AG09319 (cell line): Measurements from ENCODE around the gene C3orf22.

ENCODE experiments used
- DNase-seq: peaks from one replicate; pipeline ENCODE4 v3.0.0-alpha.2; 2010; ENCODE audit warnings: low read depth; ENCODE audit errors: extremely low read depth
- TF ChIP-seq, protein P1 (sequence below): IDR thresholded peaks from 2 replicates; pipeline ENCODE4 v1.5.1; 2011; ENCODE audit warnings: low read depth, mild to moderate bottlenecking, inconsistent platforms, low read length, moderate library complexity

Gene C3orf22

DNA sequence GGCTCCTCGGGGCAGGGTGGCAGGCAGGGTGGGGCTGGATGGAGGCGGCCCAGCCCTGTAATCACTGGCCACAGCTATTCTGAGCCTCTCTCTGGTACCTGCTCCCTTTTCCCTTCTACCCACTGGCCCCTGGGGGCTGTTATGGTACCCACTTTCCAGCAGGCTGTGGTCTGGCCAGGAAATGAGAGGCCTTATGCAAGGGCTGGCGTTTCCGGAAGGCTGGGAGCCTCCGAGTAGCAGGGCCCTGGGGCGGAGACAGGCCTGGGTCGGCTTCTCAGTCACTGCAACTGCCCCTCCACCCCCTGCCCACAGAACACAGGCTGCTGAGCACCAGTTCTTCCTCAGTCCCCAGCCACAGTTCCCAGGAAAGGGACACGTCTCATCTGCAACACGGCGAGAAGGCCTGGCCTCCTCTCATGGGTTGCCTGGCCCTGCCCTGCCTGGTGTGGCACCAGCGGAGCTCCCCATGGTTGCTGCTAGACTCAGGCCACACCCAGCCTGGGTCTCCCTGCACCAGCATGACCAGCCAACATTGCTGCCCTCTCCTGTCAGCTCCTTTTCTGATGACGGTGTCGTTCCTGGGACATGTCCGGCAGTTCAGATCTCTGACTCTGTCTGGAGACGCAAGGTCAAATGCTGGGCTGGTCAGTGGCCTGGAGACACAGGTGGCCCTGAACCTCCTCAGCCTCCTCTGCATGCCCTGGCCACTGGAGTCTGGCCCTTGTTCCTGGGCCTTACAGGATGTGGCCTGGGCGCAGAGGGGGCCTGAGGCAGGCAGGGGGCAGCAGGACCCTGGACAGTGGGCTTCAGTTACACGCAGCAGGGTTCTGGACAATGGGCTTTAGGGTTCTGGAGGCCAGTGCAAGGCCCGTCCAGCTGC is 28.3 kb downstream of the C3orf22 start:
- DNase-seq = no peak
- TF ChIP-seq, protein P1, sequence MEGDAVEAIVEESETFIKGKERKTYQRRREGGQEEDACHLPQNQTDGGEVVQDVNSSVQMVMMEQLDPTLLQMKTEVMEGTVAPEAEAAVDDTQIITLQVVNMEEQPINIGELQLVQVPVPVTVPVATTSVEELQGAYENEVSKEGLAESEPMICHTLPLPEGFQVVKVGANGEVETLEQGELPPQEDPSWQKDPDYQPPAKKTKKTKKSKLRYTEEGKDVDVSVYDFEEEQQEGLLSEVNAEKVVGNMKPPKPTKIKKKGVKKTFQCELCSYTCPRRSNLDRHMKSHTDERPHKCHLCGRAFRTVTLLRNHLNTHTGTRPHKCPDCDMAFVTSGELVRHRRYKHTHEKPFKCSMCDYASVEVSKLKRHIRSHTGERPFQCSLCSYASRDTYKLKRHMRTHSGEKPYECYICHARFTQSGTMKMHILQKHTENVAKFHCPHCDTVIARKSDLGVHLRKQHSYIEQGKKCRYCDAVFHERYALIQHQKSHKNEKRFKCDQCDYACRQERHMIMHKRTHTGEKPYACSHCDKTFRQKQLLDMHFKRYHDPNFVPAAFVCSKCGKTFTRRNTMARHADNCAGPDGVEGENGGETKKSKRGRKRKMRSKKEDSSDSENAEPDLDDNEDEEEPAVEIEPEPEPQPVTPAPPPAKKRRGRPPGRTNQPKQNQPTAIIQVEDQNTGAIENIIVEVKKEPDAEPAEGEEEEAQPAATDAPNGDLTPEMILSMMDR = no peak

DNA sequence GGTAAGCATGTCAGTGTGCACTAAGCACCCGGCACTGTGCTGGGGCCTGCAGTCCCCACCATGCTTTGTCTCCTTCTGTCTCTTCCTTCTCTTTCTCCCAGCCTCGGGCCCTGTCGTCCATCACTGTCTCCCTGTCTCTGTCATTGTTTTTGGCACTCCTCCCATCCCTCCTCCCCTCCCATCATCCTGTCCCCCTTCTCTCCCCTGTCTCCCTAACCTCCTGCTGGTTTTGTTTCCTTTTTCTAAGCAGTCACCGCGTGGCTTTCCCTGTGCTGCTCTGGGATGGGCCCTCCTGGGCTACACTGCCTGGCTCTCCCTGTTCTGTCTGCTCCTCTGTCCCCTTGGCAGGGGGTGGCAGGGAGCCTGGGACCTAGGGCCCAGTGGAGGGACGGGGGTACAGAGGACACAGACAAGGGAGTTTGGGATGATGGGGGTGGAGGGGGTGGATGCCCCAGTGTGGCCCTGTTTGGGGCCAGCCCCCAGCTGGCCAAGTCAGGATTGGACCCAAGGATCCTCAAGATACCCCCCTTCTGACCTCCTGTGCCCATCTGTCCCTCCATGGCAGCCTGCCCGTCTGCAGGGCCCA is 29.1 kb downstream of the C3orf22 start:
- TF ChIP-seq, protein P1 = no peak
- no peak for DNase-seq

DNA sequence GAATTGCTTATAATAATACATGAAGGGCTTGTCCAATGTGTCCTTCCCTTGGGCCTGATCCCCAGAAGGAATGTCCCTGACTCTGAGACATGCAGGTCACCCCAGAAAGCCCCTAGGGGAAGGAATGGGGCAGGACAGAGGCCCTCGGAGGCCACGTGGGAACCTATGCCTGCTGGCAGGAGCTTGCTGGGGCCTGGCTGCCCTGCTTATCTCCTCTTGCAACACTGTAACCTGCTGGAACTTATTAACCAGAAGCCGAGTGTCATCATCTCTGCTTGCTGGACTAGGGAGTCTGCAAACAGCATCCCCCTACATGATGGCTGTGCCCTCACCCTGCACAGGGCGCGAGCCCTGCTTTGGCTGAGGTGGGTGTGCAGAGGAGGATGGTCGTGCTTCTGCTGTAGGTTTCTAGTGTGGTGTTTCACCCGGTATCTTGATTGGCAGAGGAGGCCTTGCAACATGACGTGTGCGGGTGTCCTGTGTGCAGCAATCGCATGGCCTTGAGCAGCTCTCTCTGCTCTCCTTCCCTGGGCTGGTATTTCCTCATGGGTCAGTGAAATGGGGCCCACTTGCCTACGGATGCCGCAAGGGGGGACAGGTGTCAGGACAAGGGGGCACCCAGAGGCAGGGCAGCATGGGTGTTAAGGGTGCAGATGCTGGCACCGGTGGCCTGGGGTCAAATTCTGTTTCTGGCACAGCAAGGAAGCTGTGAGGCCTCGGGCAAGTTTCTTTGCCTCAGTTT is 29.8 kb downstream of the C3orf22 start:
- TF ChIP-seq, protein P1 = peak; percentile 23
- peak; percentile 30 for DNase-seq

DNA sequence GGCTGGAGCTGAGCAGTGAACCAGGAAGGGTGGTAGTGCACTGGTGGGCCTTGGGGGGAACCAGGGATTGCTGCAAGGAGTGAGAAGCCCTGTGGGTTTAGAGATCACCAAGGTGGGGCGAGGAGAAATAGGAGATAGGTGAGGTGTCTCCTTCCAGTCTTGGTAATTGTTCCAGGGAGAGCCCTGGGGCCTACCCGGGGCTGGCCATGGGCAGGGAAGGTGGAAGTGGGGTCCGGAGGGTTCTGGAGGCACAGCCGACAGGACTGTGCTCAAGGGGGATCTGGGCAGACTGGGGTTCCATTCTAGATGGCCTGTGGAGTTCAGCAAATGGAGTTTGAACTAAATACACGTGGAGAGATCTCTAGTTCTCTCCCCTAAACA is 30.3 kb downstream of the C3orf22 start:
- TF ChIP-seq, protein P1 = no peak
- DNase-seq = no peak

DNA sequence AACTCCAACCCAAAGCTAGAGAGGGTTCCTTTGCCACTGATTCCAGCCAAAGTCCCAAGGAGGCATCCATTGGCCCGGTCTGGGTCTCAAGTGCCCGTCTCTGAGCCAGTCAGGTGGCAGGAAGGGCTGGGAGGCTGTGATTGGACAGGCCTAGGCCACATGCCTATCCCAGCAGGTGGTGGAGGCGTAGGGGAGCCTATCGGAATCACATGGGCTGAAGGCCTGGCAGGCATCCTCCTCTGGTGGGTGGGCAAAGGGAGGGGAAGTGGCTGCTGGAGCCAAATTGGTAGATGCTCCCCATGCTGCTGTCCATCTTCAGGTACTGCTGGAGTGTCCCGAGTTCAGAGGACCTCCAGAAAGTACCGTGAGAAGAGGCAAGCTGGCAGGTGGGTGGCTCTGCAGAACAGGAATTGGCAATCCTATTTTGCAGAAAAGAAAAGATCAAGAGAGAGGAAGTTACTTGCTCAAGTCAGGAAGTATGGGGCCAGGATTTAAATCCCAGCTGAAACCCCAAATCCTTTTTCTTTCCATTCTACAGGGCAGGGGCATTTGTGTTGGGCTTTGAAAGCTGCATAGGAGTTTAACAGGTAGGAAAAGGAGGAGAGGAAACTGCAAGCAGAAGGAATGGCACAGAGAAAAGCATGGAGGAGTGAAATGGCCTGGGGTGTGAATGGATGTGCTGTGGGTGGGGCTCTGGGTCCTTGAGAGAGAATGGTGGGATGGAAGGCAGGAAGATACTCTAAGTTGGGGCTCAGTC is 31.1 kb downstream of the C3orf22 start:
- TF ChIP-seq, protein P1 = no peak
- DNase-seq = no peak

DNA sequence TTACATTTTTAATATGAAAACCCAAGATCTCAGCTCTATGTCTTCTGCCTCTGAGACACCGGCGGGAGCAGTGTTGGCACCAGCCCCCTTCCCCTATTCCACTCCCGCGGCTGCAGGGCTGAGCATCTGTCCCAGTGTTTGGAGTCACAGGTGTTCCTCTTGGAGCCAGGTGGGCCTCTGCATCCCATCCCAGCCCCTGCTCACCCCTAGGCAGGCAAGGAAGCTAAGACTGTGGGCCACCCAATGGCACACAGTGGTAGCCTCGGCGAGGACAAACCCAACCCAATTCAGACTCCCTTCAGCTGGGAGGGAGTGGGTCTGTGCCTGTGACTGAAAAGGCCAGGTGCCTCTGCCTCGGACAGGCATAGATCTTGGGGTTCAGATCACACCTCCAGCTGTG is 31.7 kb downstream of the C3orf22 start:
- no peak for DNase-seq
- TF ChIP-seq, protein P1 = no peak

DNA sequence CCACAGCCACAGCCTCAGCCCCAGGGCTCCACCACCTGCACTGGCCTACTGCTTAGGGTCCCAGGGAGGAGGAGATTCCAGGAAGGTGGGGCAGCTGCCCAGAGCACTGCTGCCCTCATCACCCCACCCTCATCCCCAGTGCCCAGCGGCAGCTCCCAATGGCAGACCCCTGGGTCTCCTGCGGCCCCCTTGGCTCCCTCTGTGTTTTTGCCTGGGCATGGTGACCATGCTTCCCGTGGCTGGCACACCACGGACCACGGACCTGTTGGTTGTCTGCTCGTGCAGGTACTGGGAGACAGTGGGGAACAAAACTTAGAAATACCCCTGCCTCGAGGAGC is 32.1 kb downstream of the C3orf22 start:
- DNase-seq = no peak
- TF ChIP-seq, protein P1 = no peak
